OCI-LY7 (cell line): ENCODE data around the gene CFAP157.

Source experiments
- CTCF ChIP-seq: fragments of 200-600 bp; sonication (generic); conservative IDR thresholded peaks from 2 replicates; pipeline ENCODE4 v1.5.1; 2014; ENCODE audit warnings: mild to moderate bottlenecking, antibody characterized with exemption, low read length, moderate library complexity, mixed read lengths
- EZH2phosphoT487 ChIP-seq: fragments of 200-600 bp; sonication (generic); IDR thresholded peaks from 2 replicates; pipeline ENCODE4 v1.6.1; 2018; ENCODE audit warnings: low read depth, borderline replicate concordance, mild to moderate bottlenecking, mixed run types, antibody characterized with exemption, low read length, moderate library complexity, mixed read lengths

DNA sequence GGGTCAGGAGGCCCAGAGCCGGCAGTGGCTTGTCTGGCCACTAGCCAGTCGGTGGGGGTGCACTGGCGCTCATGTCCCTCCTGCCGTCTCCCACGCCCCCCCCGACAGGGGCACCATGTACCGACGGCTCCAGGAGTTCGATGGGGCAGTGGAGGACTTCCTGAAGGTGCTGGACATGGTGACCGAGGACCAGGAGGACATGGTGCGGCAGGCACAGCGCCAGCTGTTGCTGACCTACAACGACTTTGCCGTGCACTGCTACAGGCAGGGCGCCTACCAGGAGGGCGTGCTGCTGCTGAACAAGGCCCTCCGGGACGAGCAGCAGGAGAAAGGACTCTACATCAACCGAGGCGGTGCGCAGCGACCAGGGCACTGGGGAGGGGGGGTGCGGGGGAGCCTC, 17.2 kb downstream of the CFAP157 start:
- TF ChIP-seq CTCF = no peak
- TF ChIP-seq EZH2phosphoT487 = no peak
